MCF 10A (cell line): ENCODE results near the gene CIB4. TPM values are rescaled to one million over a fixed set of nuclear protein-coding genes. Genes with fewer than 3 reads are reported as not detected.

ENCODE experiments used
- BruUV-seq: library from RNA; stranded (reverse); fragments of 400-500 nt; replicated peaks from 2 replicates; lab custom pipeline; 2021; lab: Mats Ljungman, UMichigan
- CTCF ChIA-PET: fragments of 300-600 bp; sonication (Branson Sonifier 250); formaldehyde crosslinking; extraction: SDS; loops from one replicate; lab custom pipeline; 2021; ENCODE audit warnings: antibody characterized with exemption, inconsistent platforms; lab: Yijun Ruan, JAX
- POLR2A ChIA-PET: fragments of 300-600, 350-650 bp; sonication (Branson Sonifier 250); formaldehyde crosslinking; extraction: SDS; loops from one replicate; lab custom pipeline; 2020; ENCODE audit warnings: antibody characterized with exemption, inconsistent platforms; lab: Yijun Ruan, JAX
- DNase-seq: peaks from one replicate; pipeline ENCODE4 v3.0.0-alpha.2; 2018; ENCODE audit not compliant: unreplicated experiment
- H3K27ac Mint-ChIP-seq: one replicate; pipeline ENCODE4 v1.8.0; 2022; ENCODE audit warnings: mild to moderate bottlenecking, low read depth, mixed read lengths; ENCODE audit not compliant: unreplicated experiment
- H3K27me3 Mint-ChIP-seq: one replicate; pipeline ENCODE4 v1.8.0; 2022; ENCODE audit warnings: mixed read lengths; ENCODE audit not compliant: insufficient read depth, unreplicated experiment
- H3K36me3 Mint-ChIP-seq: one replicate; pipeline ENCODE4 v1.8.0; 2022; ENCODE audit warnings: mild to moderate bottlenecking, moderate library complexity, mixed read lengths; ENCODE audit not compliant: insufficient read depth, unreplicated experiment
- H3K4me1 Mint-ChIP-seq: one replicate; pipeline ENCODE4 v1.8.0; 2022; ENCODE audit warnings: mixed read lengths; ENCODE audit not compliant: insufficient read depth, unreplicated experiment
- H3K4me3 Mint-ChIP-seq: one replicate; pipeline ENCODE4 v1.8.0; 2022; ENCODE audit warnings: mild to moderate bottlenecking, moderate library complexity, mixed read lengths; ENCODE audit not compliant: unreplicated experiment
- H3K9me3 Mint-ChIP-seq: one replicate; pipeline ENCODE4 v1.8.0; 2022; ENCODE audit warnings: mixed read lengths; ENCODE audit not compliant: unreplicated experiment
- CTCF ChIP-seq: fragments of 200-600 bp; IDR thresholded peaks from one replicate; pipeline ENCODE4 v1.8.0; 2022; ENCODE audit warnings: antibody characterized with exemption, mild to moderate bottlenecking; ENCODE audit not compliant: unreplicated experiment
- intact Hi-C: fragments of 100-400 bp; cut with micrococcal nuclease; formaldehyde crosslinking; loops from 2 replicates; pipeline ENCODE4 v1.14.1; 2022
- total RNA-seq: library from RNA; stranded (reverse); gene quantifications from 2 replicates; pipeline ENCODE4 v1.2.3, GENCODE V29; 2022

The CIB4 gene
- total RNA-seq, 1 experiment from 2014 or later: not detected

GRCh38 chr2:26570083-26570430 lies 71.1 kb downstream of the CIB4 start:
- Mint-ChIP-seq H3K4me3 (no peak overlapping the region), H3K9me3 (no peaks in the 10 kb centered on the region), H3K27me3 (peaks cover 89% of the 10 kb centered on the region), H3K36me3 (no peaks in the 10 kb centered on the region), H3K4me1 (no peaks in the 10 kb centered on the region), H3K27ac (no peak overlapping the region)
- TF ChIP-seq CTCF: no peak
- BruUV-seq: no TSS peak
- ChIA-PET CTCF (interaction anchor here (0.6 kb wide), 1 partner anchor 86 kb away, joined by 6 read pairs; no protein-coding TSS in a partner anchor), POLR2A (no interaction called here)
- intact Hi-C loops: no loop called here
- DNase-seq: no peak

GRCh38 chr2:26569216-26570082 lies 71.7 kb downstream of the CIB4 start:
- no peaks in the 10 kb centered on the region for H3K9me3 Mint-ChIP-seq
- no peak for TF ChIP-seq CTCF
- no TSS peak for BruUV-seq
- no peak overlapping the region for H3K27ac Mint-ChIP-seq
- ChIA-PET CTCF (interaction anchor here (0.6 kb wide), 1 partner anchor 87 kb away, joined by 6 read pairs; no protein-coding TSS in a partner anchor), POLR2A (no interaction called here)
- intact Hi-C loops: no loop called here
- H3K36me3 Mint-ChIP-seq: no peaks in the 10 kb centered on the region
- H3K27me3 Mint-ChIP-seq: peaks cover 91% of the 10 kb centered on the region
- H3K4me3 Mint-ChIP-seq: no peak overlapping the region
- H3K4me1 Mint-ChIP-seq: no peaks in the 10 kb centered on the region
- DNase-seq: no peak

GRCh38 chr2:26568076-26568890 lies 72.9 kb downstream of the CIB4 start:
- CTCF ChIA-PET: interaction anchor here (0.9 kb wide), 1 partner anchor 8 kb away, joined by 4 read pairs; no protein-coding TSS in a partner anchor
- H3K4me1 Mint-ChIP-seq: peaks cover 2% of the 10 kb centered on the region
- H3K4me3 Mint-ChIP-seq: no peak overlapping the region

More at GRCh38 chr2:26568076-26568890, 72.9 kb downstream of the CIB4 start:
- DNase-seq: no peak
- no peak for TF ChIP-seq CTCF
- H3K36me3 Mint-ChIP-seq: no peaks in the 10 kb centered on the region
- H3K9me3 Mint-ChIP-seq: no peaks in the 10 kb centered on the region
- H3K27ac Mint-ChIP-seq: no peak overlapping the region
- intact Hi-C loops: no loop called here
- BruUV-seq: no TSS peak
- peaks cover 91% of the 10 kb centered on the region for H3K27me3 Mint-ChIP-seq
- POLR2A ChIA-PET: no interaction called here
